ENCODE measurements around the gene LRATD1.
"Not testable (repeated sequence)": the region's sequence is repeated elsewhere in the genome, so short reads cannot be mapped to it uniquely, and the experiment has no call there.

The LRATD1 gene

DNA sequence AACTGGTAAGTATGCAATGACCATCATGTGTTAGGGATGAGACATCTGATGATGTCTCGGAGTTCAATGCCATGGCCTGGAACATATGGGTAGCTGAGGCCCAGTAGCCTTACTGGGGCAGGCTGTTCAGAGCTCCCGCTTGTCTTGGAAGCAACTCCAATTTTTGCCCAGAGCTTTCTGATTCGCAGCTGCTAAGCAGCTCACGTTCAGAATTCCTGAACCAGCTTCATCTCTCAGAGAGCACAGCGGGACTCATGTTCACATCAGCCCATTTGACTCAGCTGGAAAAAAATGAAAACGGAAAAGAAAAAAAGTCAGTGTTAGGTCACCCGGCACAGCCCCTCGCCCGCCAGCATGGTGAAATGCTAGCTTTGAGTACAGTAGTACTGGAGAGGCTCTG, 16.8 kb upstream of the LRATD1 start:
- Histone ChIP-seq H3K36me3 (ENCODE audit: insufficient read depth, low read length) (no peaks in the 10 kb centered on the region), H3K27me3 (ENCODE audit: insufficient read depth, low read length) (no peaks in the 10 kb centered on the region), H3K79me2 (ENCODE audit: control insufficient read depth, insufficient read depth, low read length, unreplicated experiment) (no peaks in the 10 kb centered on the region), H3K4me1 (ENCODE audit: control insufficient read depth, insufficient read depth, low read length, unreplicated experiment) (no peaks in the 10 kb centered on the region), H3K27ac (ENCODE audit: low read depth, low read length) (no peak overlapping the region), H2AFZ (ENCODE audit: low read length, unreplicated experiment) (no peak overlapping the region), H3K4me3 (ENCODE audit: low read depth, low read length) (no peak overlapping the region)

DNA sequence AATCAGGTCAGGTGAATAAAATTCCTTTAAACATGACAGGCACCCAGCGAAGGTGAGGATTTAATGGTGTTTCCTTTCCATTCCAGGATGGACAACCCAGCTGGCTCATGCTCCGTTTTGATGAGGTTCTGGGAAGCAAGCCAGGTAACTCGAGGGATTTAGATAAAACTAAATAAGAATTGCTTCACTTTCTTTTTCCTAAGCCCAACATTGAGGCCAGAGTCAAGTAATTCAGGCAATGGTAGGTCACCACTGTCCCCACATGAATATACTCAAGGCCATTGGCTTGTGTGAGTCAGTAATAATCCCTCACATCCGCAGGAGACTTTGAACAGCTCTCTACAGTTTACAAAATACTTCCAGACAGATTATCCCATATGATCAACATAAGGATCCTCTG, 16.2 kb upstream of the LRATD1 start:
- H3K79me2 ChIP-seq (ENCODE audit: control insufficient read depth, insufficient read depth, low read length, unreplicated experiment), result no peaks in the 10 kb centered on the region
- H2AFZ ChIP-seq (ENCODE audit: low read length, unreplicated experiment), result no peak overlapping the region
- no peak overlapping the region for H3K27ac ChIP-seq (ENCODE audit: low read depth, low read length)
- H3K36me3 ChIP-seq (ENCODE audit: insufficient read depth, low read length), result no peaks in the 10 kb centered on the region
- H3K4me1 ChIP-seq (ENCODE audit: control insufficient read depth, insufficient read depth, low read length, unreplicated experiment), result no peaks in the 10 kb centered on the region
- H3K27me3 ChIP-seq (ENCODE audit: insufficient read depth, low read length), result no peaks in the 10 kb centered on the region
- no peak overlapping the region for H3K4me3 ChIP-seq (ENCODE audit: low read depth, low read length)

DNA sequence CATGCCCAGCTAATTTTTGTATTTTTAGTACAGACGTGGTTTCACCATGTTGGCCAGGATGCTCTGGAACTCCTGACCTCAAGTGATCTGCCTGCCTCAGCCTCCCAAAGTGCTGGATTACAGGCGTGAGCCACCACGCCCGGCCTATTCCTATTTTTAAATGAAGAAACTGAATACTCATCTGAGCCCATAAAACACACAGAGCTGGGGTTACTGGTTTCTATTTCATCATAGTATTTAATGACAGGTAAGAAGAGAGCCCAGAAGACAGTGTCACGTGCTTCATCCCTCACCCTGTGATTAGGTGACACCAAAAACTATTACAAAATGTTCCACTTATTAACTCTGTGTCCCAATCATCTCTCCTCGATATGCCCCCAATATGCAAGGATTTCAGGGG, 15.6 kb upstream of the LRATD1 start:
- Histone ChIP-seq H2AFZ (ENCODE audit: low read length, unreplicated experiment) (no peak overlapping the region), H3K4me1 (ENCODE audit: control insufficient read depth, insufficient read depth, low read length, unreplicated experiment) (no peaks in the 10 kb centered on the region), H3K27ac (ENCODE audit: low read depth, low read length) (no peak overlapping the region), H3K4me3 (ENCODE audit: low read depth, low read length) (no peak overlapping the region), H3K79me2 (ENCODE audit: control insufficient read depth, insufficient read depth, low read length, unreplicated experiment) (no peaks in the 10 kb centered on the region), H3K27me3 (ENCODE audit: insufficient read depth, low read length) (no peaks in the 10 kb centered on the region), H3K36me3 (ENCODE audit: insufficient read depth, low read length) (no peaks in the 10 kb centered on the region)

DNA sequence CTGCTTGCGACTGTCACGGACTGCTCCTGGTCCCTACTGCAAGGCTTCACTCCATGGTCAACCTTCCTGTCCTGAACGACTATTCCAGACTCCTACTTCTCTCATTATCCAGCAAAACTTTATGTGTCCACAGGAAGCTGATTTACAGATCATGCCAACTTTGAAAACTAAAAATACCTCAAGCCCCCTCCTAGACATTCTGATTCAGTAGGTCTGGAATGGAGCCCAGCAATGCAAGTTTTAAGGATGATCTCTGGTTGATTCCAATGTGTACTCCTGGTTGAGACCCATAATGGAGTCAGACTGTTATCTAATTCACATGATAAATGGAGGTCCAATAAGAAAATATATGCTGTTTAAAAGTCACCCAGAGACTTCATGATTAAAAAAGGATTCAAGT, 13.1 kb upstream of the LRATD1 start:
- no peaks in the 10 kb centered on the region for H3K4me1 ChIP-seq (ENCODE audit: control insufficient read depth, insufficient read depth, low read length, unreplicated experiment)
- no peaks in the 10 kb centered on the region for H3K27me3 ChIP-seq (ENCODE audit: insufficient read depth, low read length)
- no peak overlapping the region for H2AFZ ChIP-seq (ENCODE audit: low read length, unreplicated experiment)
- no peaks in the 10 kb centered on the region for H3K79me2 ChIP-seq (ENCODE audit: control insufficient read depth, insufficient read depth, low read length, unreplicated experiment)
- H3K36me3 ChIP-seq (ENCODE audit: insufficient read depth, low read length), result no peaks in the 10 kb centered on the region
- no peak overlapping the region for H3K27ac ChIP-seq (ENCODE audit: low read depth, low read length)
- H3K4me3 ChIP-seq (ENCODE audit: low read depth, low read length), result no peak overlapping the region

DNA sequence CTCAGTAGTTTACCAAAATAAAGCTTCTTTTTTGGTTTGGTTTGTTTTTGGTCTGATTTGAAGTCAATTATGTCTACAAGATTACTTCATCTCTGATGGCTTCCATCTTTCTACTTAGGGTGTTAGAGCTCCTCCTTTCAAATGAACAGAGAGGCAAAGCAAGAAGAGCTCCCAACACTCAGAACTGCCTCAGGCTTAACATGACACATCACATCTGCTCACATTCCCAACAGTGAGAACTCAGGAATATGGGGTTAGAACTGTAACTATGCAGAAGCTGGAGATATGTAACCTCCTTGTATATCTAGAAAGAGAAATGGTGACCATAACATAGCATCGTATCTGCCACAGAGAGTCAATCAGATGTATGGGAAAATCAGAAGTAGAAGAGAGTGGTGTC, 11.4 kb upstream of the LRATD1 start:
- no peak overlapping the region for H3K4me3 ChIP-seq (ENCODE audit: low read depth, low read length)

DNA sequence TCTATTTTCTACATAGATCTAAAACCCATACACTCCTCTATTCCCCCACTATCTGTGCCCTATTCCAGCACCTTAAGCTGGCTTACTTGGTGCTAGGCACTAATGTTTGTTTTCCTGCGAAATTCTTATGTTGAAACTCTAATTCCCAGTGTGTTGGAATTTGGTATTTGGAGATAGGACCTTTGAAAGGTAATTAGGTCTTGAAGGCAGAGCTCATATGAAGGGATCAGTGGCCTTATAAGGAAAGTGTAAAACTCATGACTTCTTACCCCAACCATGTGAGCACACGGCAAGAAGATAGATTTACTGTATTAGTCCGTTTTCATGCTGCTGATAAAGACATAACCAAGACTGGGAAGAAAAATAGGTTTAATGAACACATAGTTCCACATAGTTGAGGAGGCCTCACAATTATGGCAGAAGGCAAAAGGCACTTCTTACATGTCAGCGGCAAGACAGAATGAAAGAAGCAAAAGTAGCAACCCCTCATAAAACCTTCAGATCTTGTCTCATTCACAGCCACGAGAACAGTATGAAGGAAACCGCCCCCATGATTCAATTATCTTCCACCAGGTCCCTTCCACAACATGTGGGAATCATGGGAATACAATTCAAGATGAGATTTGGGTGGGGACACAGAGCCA, 10.5 kb upstream of the LRATD1 start:
- Histone ChIP-seq H3K79me2 (ENCODE audit: control insufficient read depth, insufficient read depth, low read length, unreplicated experiment) (no peaks in the 10 kb centered on the region), H3K4me1 (ENCODE audit: control insufficient read depth, insufficient read depth, low read length, unreplicated experiment) (no peaks in the 10 kb centered on the region), H3K27me3 (ENCODE audit: insufficient read depth, low read length) (no peaks in the 10 kb centered on the region), H3K4me3 (ENCODE audit: low read depth, low read length) (no peak overlapping the region), H2AFZ (ENCODE audit: low read length, unreplicated experiment) (no peak overlapping the region), H3K27ac (ENCODE audit: low read depth, low read length) (no peak overlapping the region), H3K36me3 (ENCODE audit: insufficient read depth, low read length) (no peaks in the 10 kb centered on the region)

More for the DNA sequence above, 11.4 kb upstream of the LRATD1 start:
- Histone ChIP-seq H3K79me2 (ENCODE audit: control insufficient read depth, insufficient read depth, low read length, unreplicated experiment) (no peaks in the 10 kb centered on the region), H3K4me1 (ENCODE audit: control insufficient read depth, insufficient read depth, low read length, unreplicated experiment) (no peaks in the 10 kb centered on the region), H2AFZ (ENCODE audit: low read length, unreplicated experiment) (no peak overlapping the region), H3K27ac (ENCODE audit: low read depth, low read length) (no peak overlapping the region), H3K36me3 (ENCODE audit: insufficient read depth, low read length) (no peaks in the 10 kb centered on the region), H3K27me3 (ENCODE audit: insufficient read depth, low read length) (no peaks in the 10 kb centered on the region)

DNA sequence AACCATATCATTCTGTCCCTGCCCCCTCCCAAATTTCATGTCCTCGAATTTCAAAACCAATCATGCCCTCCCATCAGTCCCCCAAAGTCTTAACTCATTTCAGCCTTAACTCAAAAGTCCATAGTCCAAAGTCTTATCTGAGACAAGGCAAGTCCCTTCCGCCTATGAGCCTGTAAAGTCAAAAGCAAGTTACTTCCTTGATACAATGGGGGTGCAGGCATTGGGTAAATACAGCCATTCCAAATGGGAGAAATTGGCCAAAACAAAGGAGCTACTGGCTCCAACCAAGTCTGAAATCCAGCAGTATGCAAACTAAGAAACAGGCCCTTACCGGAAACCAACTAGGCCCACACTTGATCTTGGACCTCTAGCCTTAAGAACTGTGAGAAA, 10.0 kb upstream of the LRATD1 start:
- H3K27me3 ChIP-seq (ENCODE audit: insufficient read depth, low read length); H3K36me3 ChIP-seq (ENCODE audit: insufficient read depth, low read length); H3K27ac ChIP-seq (ENCODE audit: low read depth, low read length); H3K4me1 ChIP-seq (ENCODE audit: control insufficient read depth, insufficient read depth, low read length, unreplicated experiment); H3K4me3 ChIP-seq (ENCODE audit: low read depth, low read length); H3K79me2 ChIP-seq (ENCODE audit: control insufficient read depth, insufficient read depth, low read length, unreplicated experiment); H2AFZ ChIP-seq (ENCODE audit: low read length, unreplicated experiment): not testable (repeated sequence)

DNA sequence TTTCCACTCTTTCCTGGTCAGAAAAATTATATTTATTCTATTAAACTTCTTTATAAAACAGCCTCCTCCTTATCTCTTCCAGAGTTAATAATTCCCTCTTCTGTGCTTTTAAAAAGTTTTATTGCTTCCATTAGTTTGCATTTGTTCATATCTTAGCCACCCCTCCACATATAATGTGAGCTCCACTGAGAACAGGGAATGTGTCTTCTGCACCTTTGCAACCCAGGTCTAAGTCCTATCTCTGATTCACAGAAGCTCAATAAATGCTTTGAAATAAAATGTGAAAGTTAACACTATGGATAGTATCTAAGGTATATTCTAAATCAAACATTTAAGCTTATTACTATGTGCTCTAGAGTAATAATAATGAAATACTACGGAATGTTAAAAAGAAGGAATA, 9.3 kb upstream of the LRATD1 start:
- Histone ChIP-seq H3K36me3 (ENCODE audit: insufficient read depth, low read length) (no peaks in the 10 kb centered on the region), H3K27ac (ENCODE audit: low read depth, low read length) (no peak overlapping the region)

DNA sequence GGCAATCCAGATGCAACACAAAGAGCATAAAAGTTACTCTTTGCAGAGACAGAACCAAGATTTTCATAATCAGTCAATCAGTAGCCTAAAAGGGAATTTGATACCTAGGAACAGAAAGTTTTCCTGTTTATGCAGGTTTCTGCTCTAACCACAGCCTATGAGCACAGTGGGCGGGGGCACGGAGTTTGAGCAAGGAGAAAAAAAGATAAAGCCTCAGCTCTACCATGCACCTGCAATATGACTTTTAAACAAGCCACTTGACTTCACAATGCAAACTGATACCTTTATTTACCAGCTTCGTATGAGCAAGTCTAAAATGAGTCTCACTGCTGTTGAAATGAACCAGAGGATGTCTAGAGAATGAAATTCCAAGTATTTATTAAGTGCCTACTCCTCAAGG, 5.6 kb upstream of the LRATD1 start:
- Histone ChIP-seq H3K36me3 (ENCODE audit: insufficient read depth, low read length) (no peaks in the 10 kb centered on the region), H2AFZ (ENCODE audit: low read length, unreplicated experiment) (no peak overlapping the region), H3K4me3 (ENCODE audit: low read depth, low read length) (no peak overlapping the region), H3K27ac (ENCODE audit: low read depth, low read length) (no peak overlapping the region), H3K27me3 (ENCODE audit: insufficient read depth, low read length) (peaks cover 24% of the 10 kb centered on the region), H3K4me1 (ENCODE audit: control insufficient read depth, insufficient read depth, low read length, unreplicated experiment) (no peaks in the 10 kb centered on the region), H3K79me2 (ENCODE audit: control insufficient read depth, insufficient read depth, low read length, unreplicated experiment) (no peaks in the 10 kb centered on the region)

More for the DNA sequence above, 9.3 kb upstream of the LRATD1 start:
- Histone ChIP-seq H3K79me2 (ENCODE audit: control insufficient read depth, insufficient read depth, low read length, unreplicated experiment) (no peaks in the 10 kb centered on the region), H2AFZ (ENCODE audit: low read length, unreplicated experiment) (no peak overlapping the region), H3K4me1 (ENCODE audit: control insufficient read depth, insufficient read depth, low read length, unreplicated experiment) (no peaks in the 10 kb centered on the region), H3K27me3 (ENCODE audit: insufficient read depth, low read length) (no peaks in the 10 kb centered on the region), H3K4me3 (ENCODE audit: low read depth, low read length) (no peak overlapping the region)

DNA sequence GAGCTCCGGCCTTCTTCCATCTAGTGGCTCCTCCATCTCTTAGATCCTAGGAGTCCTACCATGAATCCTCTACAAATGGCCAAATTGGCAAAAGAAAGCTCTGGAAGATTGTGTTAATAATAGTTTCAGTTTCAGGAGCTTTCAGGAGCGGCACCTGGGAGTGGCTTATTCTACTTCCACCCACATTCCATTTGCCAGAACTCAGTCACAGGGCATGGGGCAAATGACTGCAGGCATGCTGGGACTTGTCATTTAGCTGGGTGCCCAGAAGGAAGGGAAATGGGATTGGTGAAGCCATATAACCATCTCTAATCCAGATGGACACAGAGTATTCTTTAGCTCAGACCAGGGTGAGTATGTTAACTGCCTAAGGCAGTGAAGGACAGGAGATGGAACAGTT, 3.6 kb upstream of the LRATD1 start:
- no peaks in the 10 kb centered on the region for H3K36me3 ChIP-seq (ENCODE audit: insufficient read depth, low read length)
- no peak overlapping the region for H3K4me3 ChIP-seq (ENCODE audit: low read depth, low read length)
- no peak overlapping the region for H3K27ac ChIP-seq (ENCODE audit: low read depth, low read length)
- peaks cover 45% of the 10 kb centered on the region for H3K27me3 ChIP-seq (ENCODE audit: insufficient read depth, low read length)
- no peaks in the 10 kb centered on the region for H3K4me1 ChIP-seq (ENCODE audit: control insufficient read depth, insufficient read depth, low read length, unreplicated experiment)
- H2AFZ ChIP-seq (ENCODE audit: low read length, unreplicated experiment), result no peak overlapping the region
- no peaks in the 10 kb centered on the region for H3K79me2 ChIP-seq (ENCODE audit: control insufficient read depth, insufficient read depth, low read length, unreplicated experiment)

DNA sequence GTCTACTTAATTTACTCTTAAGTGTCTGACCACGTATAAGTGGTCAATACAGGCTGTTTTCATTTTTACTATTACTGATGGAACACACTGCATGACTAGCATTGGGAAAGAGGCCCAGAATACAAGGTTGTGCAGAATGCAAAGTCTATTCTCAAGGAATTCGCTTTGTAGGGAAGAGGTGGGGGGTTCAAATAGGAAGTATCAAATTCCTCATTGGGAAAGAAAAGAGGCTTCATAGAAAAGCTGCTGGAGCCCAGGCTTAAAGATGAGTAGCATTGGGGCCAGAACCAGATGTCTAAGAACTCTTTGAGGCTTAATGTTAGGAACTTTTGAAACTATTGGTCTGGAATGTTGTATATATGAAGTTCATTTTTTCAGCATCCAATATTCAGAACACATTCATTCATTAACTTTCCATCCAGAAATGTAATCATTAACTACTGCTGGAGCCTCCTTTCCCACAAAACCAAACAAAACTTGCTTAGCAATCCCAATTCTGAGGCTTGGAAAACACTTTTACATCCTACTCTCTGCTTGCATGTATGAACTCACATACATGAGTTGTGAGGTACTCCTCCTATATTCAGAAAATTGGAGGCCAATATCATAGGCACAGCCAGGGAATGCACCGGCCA, 994 bp upstream of the LRATD1 start:
- H3K4me3 ChIP-seq (ENCODE audit: low read depth, low read length), result no peak overlapping the region

More for the DNA sequence above, 994 bp upstream of the LRATD1 start:
- no peak overlapping the region for H2AFZ ChIP-seq (ENCODE audit: low read length, unreplicated experiment)
- peaks cover 71% of the 10 kb centered on the region for H3K27me3 ChIP-seq (ENCODE audit: insufficient read depth, low read length)
- H3K4me1 ChIP-seq (ENCODE audit: control insufficient read depth, insufficient read depth, low read length, unreplicated experiment), result no peaks in the 10 kb centered on the region
- H3K27ac ChIP-seq (ENCODE audit: low read depth, low read length), result no peak overlapping the region
- H3K79me2 ChIP-seq (ENCODE audit: control insufficient read depth, insufficient read depth, low read length, unreplicated experiment), result no peaks in the 10 kb centered on the region
- no peaks in the 10 kb centered on the region for H3K36me3 ChIP-seq (ENCODE audit: insufficient read depth, low read length)
